Measurements from ENCODE around the gene RASGRF1. TPM values are rescaled to one million over a fixed set of nuclear protein-coding genes. Genes with fewer than 3 reads are reported as not detected.

RASGRF1 gene
- total RNA-seq, 4 donors from 2014 or later, result 0.80 TPM; not detected in 3

DNA sequence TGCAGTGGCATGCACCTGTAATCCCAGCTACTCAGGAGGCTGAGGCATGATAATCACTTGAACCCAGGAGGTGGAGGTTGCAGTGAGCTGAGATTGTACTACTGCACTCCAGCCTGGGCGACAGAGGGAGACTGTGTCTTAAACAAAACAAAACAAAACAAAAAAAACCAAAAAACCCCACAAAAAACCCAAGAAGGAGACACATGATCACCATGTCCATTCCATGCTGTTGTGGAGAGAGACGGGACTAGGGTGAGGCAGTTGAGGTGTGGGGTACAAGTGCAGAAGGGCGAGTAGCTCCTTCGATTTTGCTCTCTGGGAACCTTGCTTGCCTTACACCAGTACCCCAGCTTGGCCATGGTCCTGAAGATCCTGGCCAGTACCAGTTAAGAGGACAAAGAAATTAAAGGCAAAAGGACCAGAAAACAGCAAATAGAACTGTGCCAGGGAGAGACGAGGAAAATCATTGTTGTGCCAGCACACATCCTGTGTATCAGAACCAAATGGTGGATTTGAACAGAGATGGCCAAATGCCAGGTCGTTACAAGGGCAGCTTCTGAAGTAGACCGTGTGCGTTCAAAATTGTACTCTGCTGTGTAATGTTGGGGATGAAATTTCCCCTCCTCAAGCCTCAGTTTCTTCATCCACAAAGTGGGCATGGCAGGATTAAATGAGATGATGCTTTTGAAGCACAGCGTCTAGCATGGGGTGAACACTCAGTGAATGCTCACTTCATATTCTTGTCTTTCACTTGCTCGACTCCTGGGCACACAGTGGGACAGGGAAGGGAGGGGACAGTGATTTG lies 102.8 kb downstream of the RASGRF1 start:
- H3K4me3 ChIP-seq, result no peak overlapping the region
- no peaks in the 10 kb centered on the region for H3K36me3 ChIP-seq
- H3K9me3 ChIP-seq, result no peaks in the 10 kb centered on the region
- H3K27me3 ChIP-seq, result no peaks in the 10 kb centered on the region
- TF ChIP-seq POLR2AphosphoS5 (IDR thresholded peaks at IDR 0.05), result no peak
- TF ChIP-seq EP300 (IDR thresholded peaks at IDR 0.05), result no peak
- TF ChIP-seq, protein P1, sequence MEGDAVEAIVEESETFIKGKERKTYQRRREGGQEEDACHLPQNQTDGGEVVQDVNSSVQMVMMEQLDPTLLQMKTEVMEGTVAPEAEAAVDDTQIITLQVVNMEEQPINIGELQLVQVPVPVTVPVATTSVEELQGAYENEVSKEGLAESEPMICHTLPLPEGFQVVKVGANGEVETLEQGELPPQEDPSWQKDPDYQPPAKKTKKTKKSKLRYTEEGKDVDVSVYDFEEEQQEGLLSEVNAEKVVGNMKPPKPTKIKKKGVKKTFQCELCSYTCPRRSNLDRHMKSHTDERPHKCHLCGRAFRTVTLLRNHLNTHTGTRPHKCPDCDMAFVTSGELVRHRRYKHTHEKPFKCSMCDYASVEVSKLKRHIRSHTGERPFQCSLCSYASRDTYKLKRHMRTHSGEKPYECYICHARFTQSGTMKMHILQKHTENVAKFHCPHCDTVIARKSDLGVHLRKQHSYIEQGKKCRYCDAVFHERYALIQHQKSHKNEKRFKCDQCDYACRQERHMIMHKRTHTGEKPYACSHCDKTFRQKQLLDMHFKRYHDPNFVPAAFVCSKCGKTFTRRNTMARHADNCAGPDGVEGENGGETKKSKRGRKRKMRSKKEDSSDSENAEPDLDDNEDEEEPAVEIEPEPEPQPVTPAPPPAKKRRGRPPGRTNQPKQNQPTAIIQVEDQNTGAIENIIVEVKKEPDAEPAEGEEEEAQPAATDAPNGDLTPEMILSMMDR (IDR thresholded peaks at IDR 0.05), result no peak
- no peak for TF ChIP-seq POLR2A (IDR thresholded peaks at IDR 0.05)
- H3K4me1 ChIP-seq, result peaks cover 41% of the 10 kb centered on the region
- no peak for DNase-seq (ENCODE audit: low spot score in 2 of 2)
- 62% methylated on average over 10 of the region's 10 CpGs for WGBS
- H3K27ac ChIP-seq, result peak overlapping the region; percentile 73

DNA sequence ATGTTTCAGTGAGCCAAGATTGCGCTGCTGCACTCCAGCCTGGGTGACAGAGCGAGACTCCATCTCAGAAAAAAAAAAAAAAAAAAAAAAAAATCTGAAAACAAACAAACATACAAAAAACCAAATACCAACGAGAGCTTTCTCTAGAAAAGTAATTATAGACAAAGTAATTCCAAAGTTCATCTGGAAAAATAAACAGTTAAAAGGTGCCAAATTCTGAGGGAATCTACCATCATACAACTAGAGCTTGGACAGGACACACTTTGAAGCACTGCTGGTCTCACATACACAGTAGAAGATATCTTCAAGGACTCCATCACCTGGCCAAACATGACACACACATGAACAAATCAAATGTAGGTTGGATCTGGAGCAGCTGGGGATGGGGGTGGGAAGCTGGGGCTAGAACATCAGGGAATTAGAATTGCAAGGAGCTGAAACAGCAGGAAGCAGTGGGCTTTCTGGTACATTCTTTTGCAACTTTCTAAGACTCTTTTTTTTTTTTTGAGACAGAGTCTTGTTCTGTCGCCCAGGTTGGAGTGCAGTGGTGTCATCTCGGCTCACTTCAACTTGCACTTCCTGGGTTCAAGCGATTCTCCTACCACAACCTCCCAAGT lies 104.6 kb downstream of the RASGRF1 start:
- WGBS, result 91% methylated on average over 6 of the region's 6 CpGs
- TF ChIP-seq, protein P1 (IDR thresholded peaks at IDR 0.05), result no peak
- TF ChIP-seq EP300 (IDR thresholded peaks at IDR 0.05), result no peak
- no peak for TF ChIP-seq POLR2A (IDR thresholded peaks at IDR 0.05)
- TF ChIP-seq POLR2AphosphoS5 (IDR thresholded peaks at IDR 0.05), result no peak
- H3K9me3 ChIP-seq, result no peaks in the 10 kb centered on the region
- no peaks in the 10 kb centered on the region for H3K36me3 ChIP-seq
- H3K4me1 ChIP-seq, result peaks cover 27% of the 10 kb centered on the region
- no peaks in the 10 kb centered on the region for H3K27me3 ChIP-seq
- DNase-seq (ENCODE audit: low spot score in 2 of 2), result no peak
- H3K4me3 ChIP-seq, result no peak overlapping the region
- no peak overlapping the region for H3K27ac ChIP-seq

DNA sequence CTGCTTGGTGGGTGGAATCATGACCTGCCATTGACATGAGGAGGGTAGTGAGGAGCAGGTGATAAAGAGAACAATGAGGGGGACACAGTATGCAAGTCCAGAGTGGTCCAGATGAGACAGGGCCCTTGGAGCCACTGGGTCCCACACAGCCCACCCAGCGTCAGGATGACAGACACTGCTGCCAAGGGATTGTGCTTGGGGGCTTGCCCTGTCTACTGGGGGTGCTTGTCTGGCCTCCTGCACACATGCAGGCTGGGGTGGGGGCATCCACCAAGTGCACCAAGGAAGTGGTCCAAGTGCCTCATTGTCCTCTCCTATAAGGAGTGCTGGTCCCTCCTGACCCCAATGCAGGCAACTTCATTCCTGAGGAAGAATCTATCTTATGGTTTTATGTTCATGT lies 106.5 kb downstream of the RASGRF1 start:
- peaks cover 16% of the 10 kb centered on the region for H3K4me1 ChIP-seq
- no peaks in the 10 kb centered on the region for H3K27me3 ChIP-seq
- H3K9me3 ChIP-seq, result no peaks in the 10 kb centered on the region
- WGBS, result 89% methylated on average over 1 of the region's 1 CpG
- H3K36me3 ChIP-seq, result no peaks in the 10 kb centered on the region
- no peak overlapping the region for H3K4me3 ChIP-seq
- DNase-seq (ENCODE audit: low spot score in 2 of 2), result no peak
- peak overlapping the region; percentile 57 for H3K27ac ChIP-seq
- TF ChIP-seq POLR2AphosphoS5 (IDR thresholded peaks at IDR 0.05) (no peak), POLR2A (IDR thresholded peaks at IDR 0.05) (no peak), EP300 (IDR thresholded peaks at IDR 0.05) (no peak)
- TF ChIP-seq, protein P1 (IDR thresholded peaks at IDR 0.05), result no peak

GRCh38 chr15:78983146-78983918 lies 107.2 kb downstream of the RASGRF1 start:
- TF ChIP-seq, protein P1 (IDR thresholded peaks at IDR 0.05), result no peak
- no peak for TF ChIP-seq POLR2AphosphoS5 (IDR thresholded peaks at IDR 0.05)
- TF ChIP-seq POLR2A (IDR thresholded peaks at IDR 0.05), result no peak
- no peak for TF ChIP-seq EP300 (IDR thresholded peaks at IDR 0.05)
- Histone ChIP-seq H3K9me3 (no peaks in the 10 kb centered on the region), H3K4me3 (no peak overlapping the region), H3K27me3 (no peaks in the 10 kb centered on the region), H3K36me3 (no peaks in the 10 kb centered on the region), H3K4me1 (peaks cover 11% of the 10 kb centered on the region), H3K27ac (peak overlapping the region; percentile 57)
- DNase-seq (ENCODE audit: low spot score in 2 of 2), result peak in 1 of 2 donors; percentile 59
- WGBS, result 46% methylated on average over 4 of the region's 5 CpGs
